Heart left ventricle (tissue), 13 donors: ENCODE measurements around the gene P2RY1.

Experiments
- CTCF ChIP-seq, 12 donors: fragments of 200-600 bp; sonication (generic) in 4 of 12; IDR thresholded peaks; one replicate each; pipeline versions ENCODE4 v1.5.0 to v1.8.0; 2018 to 2022; ENCODE audit warnings: antibody characterized with exemption in 12 of 12, mild to moderate bottlenecking in 5 of 12
- POLR2A ChIP-seq, 2 donors: fragments of 450-650 bp; IDR thresholded peaks; one replicate each; pipeline ENCODE4 v1.6.1; 2017; ENCODE audit warnings: antibody characterized with exemption in 2 of 2, mild to moderate bottlenecking in 2 of 2, moderate library complexity in 2 of 2
- donor health status: ischemic (EF 13 %, LVEDD 7.1; RV severe dilation, severe dysfunction).
- donor health status: DM: no; HTN: yes; CAD: no.
- donor health status: DM: no; HTN: no; CAD: no.
- donor health status: ischemic (EF 25% LVEDD 6.9; RV normal size, moderate dysfunction).
- donor health status: ischemic (EF 25% LVEDD 5.7; RV mildly dilated, moderate dysfunction).
- donor health status: ischemic (EF 35%, LVEDD 5.7; RV mildly dilated, moderate dysfunction).
- donor health status: nonischemic (EF 11% LVEDD 7.7; RV severe dilation, severe dysfunction).
- donor health status: DM: yes; HTN: yes; CAD: no.
- donor health status: PGD.
- donor health status: ischemic (EF 29% LVEDD 5.4; RV normal size, mild dysfunction).
- donor health status: nonischemic (EF 23%, LVEDD 6.1; RV moderate dilation, normal function).

- TF ChIP-seq CTCF (IDR thresholded peaks at IDR 0.05) (no peak), POLR2A (IDR thresholded peaks at IDR 0.05) (no peak)
Observed at GRCh38 chr3:152811974-152812760, 22.8 kb upstream of the P2RY1 start.
